ENCODE results near the gene TMED10.

The TMED10 gene

GRCh38 chr14:75204116-75204515, 27.7 kb upstream of the TMED10 start:
- no peak for TF ChIP-seq POLR2A (IDR thresholded peaks at IDR 0.05; ENCODE audit: low read depth, low read length)
- FAIRE-seq (no peak), DNase-seq (ENCODE audit: insufficient read length, low spot score) (no peak)

GRCh38 chr14:75202657-75203056, 26.2 kb upstream of the TMED10 start:
- no peak for FAIRE-seq
- no peak for DNase-seq (ENCODE audit: insufficient read length, low spot score)

GRCh38 chr14:75201087-75201486, 24.7 kb upstream of the TMED10 start:
- DNase-seq (ENCODE audit: insufficient read length, low spot score) (no peak), FAIRE-seq (no peak)
- no peak for TF ChIP-seq POLR2A (IDR thresholded peaks at IDR 0.05; ENCODE audit: low read depth, low read length)

More at GRCh38 chr14:75202657-75203056, 26.2 kb upstream of the TMED10 start:
- no peak for TF ChIP-seq POLR2A (IDR thresholded peaks at IDR 0.05; ENCODE audit: low read depth, low read length)

- FAIRE-seq (no peak), DNase-seq (ENCODE audit: insufficient read length, low spot score) (no peak)
- no peak for TF ChIP-seq POLR2A (IDR thresholded peaks at IDR 0.05; ENCODE audit: low read depth, low read length)
Measured at GRCh38 chr14:75200451-75200850, 24.0 kb upstream of the TMED10 start.

- DNase-seq (ENCODE audit: insufficient read length, low spot score) = no peak
- no peak for FAIRE-seq
- no peak for TF ChIP-seq POLR2A (IDR thresholded peaks at IDR 0.05; ENCODE audit: low read depth, low read length)
Measured at GRCh38 chr14:75198291-75198933, 22.0 kb upstream of the TMED10 start.

GRCh38 chr14:75197338-75197737, 20.9 kb upstream of the TMED10 start:
- FAIRE-seq (no peak), DNase-seq (ENCODE audit: insufficient read length, low spot score) (no peak)
- TF ChIP-seq POLR2A (IDR thresholded peaks at IDR 0.05; ENCODE audit: low read depth, low read length) = no peak

GRCh38 chr14:75196468-75196867, 20.1 kb upstream of the TMED10 start:
- no peak for TF ChIP-seq POLR2A (IDR thresholded peaks at IDR 0.05; ENCODE audit: low read depth, low read length)
- no peak for FAIRE-seq
- no peak for DNase-seq (ENCODE audit: insufficient read length, low spot score)

- FAIRE-seq (no peak), DNase-seq (ENCODE audit: insufficient read length, low spot score) (no peak)
- TF ChIP-seq POLR2A (IDR thresholded peaks at IDR 0.05; ENCODE audit: low read depth, low read length) = no peak
Measured at GRCh38 chr14:75196064-75196463, 19.7 kb upstream of the TMED10 start.

- no peak for TF ChIP-seq POLR2A (IDR thresholded peaks at IDR 0.05; ENCODE audit: low read depth, low read length)
- FAIRE-seq (no peak), DNase-seq (ENCODE audit: insufficient read length, low spot score) (no peak)
Measured at GRCh38 chr14:75191100-75191499, 14.7 kb upstream of the TMED10 start.

GRCh38 chr14:75190023-75190422, 13.6 kb upstream of the TMED10 start:
- FAIRE-seq (no peak), DNase-seq (ENCODE audit: insufficient read length, low spot score) (no peak)

GRCh38 chr14:75188520-75189268, 12.3 kb upstream of the TMED10 start:
- no peak for DNase-seq (ENCODE audit: insufficient read length, low spot score)
- FAIRE-seq = no peak

More at GRCh38 chr14:75190023-75190422, 13.6 kb upstream of the TMED10 start:
- TF ChIP-seq POLR2A (IDR thresholded peaks at IDR 0.05; ENCODE audit: low read depth, low read length) = no peak

GRCh38 chr14:75188086-75188485, 11.7 kb upstream of the TMED10 start:
- no peak for TF ChIP-seq POLR2A (IDR thresholded peaks at IDR 0.05; ENCODE audit: low read depth, low read length)
- FAIRE-seq = no peak

More at GRCh38 chr14:75188520-75189268, 12.3 kb upstream of the TMED10 start:
- TF ChIP-seq POLR2A (IDR thresholded peaks at IDR 0.05; ENCODE audit: low read depth, low read length) = no peak

GRCh38 chr14:75186953-75187352, 10.5 kb upstream of the TMED10 start:
- no peak for DNase-seq (ENCODE audit: insufficient read length, low spot score)
- TF ChIP-seq POLR2A (IDR thresholded peaks at IDR 0.05; ENCODE audit: low read depth, low read length) = no peak
- FAIRE-seq = no peak

More at GRCh38 chr14:75188086-75188485, 11.7 kb upstream of the TMED10 start:
- no peak for DNase-seq (ENCODE audit: insufficient read length, low spot score)

- TF ChIP-seq POLR2A (IDR thresholded peaks at IDR 0.05; ENCODE audit: low read depth, low read length) = no peak
- no peak for DNase-seq (ENCODE audit: insufficient read length, low spot score)
- FAIRE-seq = no peak
Measured at GRCh38 chr14:75185251-75186040, 9.0 kb upstream of the TMED10 start.

Measured in H54 (cell line).